ENCODE measurements around the gene KCTD3.

The KCTD3 gene

DNA sequence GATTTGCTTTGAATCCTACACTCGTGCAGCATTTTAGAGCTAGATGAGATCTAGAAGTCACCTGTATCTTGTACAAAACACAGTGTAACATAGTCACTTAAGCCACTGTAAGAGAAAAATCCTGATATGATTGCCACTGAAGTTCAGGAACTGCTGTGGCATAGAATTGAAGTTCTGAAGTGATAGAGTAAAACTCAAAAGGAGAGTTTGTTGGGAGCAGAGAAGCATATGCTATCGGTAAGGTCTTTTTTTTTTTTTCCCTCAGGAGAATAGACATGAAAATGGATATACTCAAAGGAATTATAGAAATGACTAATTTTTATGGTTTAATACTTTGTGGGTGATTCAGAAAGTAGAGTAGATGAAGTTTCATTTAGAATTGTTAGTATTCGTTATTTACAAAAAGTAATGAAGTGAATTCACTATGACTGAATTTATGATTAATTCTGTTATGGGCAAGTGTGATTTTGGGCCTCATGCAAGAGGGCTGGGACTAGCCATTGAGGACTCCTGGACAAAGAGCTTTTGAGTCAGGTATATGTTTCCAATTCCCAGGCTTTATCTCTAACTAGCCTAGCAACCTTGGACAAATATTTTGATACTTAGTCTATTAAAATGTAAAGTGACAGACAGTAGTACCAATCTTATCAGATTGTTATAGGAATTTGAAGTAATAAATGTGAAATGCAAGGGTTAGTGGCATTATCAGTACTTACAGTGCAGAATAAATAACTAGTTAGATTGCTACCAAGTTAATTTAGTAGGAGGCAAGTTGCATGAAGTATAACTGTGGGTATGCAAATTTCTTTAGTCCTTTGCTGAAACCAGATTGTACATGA, 3.1 kb downstream of the KCTD3 start:
- Histone ChIP-seq H3K4me3 (peak overlapping the region; percentile 66), H3K9me3 (no peaks in the 10 kb centered on the region), H3K4me1 (peaks cover 25% of the 10 kb centered on the region), H3K27me3 (ENCODE audit: low read depth) (no peaks in the 10 kb centered on the region), H3K36me3 (replicated peaks) (no peaks in the 10 kb centered on the region)
- peak in 1 of 2 experiments; percentile 60 for DNase-seq (ENCODE audit: low spot score in 2 of 2)
- in situ Hi-C loops (cut with MboI; ENCODE audit: low sequenced_read_pairs), result no loop called here

DNA sequence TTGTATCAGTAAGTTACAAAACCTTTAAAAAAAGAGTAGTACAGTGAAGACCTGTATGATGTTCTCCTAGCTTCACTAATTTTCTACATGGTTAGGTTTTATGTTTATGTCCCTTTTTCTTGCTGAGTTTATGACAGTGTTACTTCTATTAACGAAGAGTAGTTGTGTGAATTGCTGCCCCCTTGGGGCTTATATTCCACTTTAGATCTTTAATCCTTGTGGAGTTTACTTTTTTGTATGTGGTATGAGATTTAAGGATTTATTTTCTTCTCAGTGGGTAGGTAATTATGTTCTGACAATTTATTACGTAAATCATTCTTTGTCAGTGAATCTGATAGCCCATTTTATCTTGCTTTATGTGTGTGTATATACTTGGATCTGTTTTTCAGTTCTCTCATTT, 14.8 kb downstream of the KCTD3 start:
- no peaks in the 10 kb centered on the region for H3K27me3 ChIP-seq (ENCODE audit: low read depth)
- peaks cover 44% of the 10 kb centered on the region for H3K36me3 ChIP-seq (replicated peaks)
- in situ Hi-C loops (cut with MboI; ENCODE audit: low sequenced_read_pairs), result no loop called here
- H3K4me1 ChIP-seq, result peaks cover 7% of the 10 kb centered on the region
- H3K9me3 ChIP-seq, result no peaks in the 10 kb centered on the region
- peak; percentile 29 to 42 for DNase-seq (ENCODE audit: low spot score in 2 of 2)
- no peak overlapping the region for H3K4me3 ChIP-seq

DNA sequence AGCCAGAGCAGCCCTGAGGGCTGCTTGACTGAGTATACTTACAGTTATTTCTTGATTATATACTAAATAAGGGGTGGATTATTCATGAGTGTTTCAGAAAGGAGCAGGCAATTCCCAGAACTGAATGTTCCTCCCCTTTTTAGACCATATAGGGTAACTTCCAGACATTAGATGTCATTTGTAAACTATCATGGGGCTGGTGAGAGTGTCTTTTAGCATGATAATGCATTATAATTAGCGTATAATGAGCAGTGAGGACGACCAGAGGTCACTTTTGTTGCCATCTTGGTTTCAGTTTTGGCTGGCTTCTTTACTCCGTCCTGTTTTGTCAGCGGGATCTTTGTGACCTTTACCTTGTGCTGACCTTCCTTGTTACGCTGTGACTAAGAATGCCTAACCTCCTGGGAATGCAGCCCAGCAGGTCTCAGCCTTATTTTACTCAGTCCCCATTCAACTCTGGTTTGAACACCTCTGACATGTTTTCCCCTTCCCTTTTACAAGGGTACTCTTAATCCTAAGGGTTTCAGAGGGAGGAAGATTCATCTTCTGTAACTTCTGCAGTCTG, 16.2 kb downstream of the KCTD3 start:
- in situ Hi-C loops (cut with MboI; ENCODE audit: low sequenced_read_pairs), result no loop called here
- H3K36me3 ChIP-seq (replicated peaks), result peaks cover 33% of the 10 kb centered on the region
- no peak for DNase-seq (ENCODE audit: low spot score in 2 of 2)

DNA sequence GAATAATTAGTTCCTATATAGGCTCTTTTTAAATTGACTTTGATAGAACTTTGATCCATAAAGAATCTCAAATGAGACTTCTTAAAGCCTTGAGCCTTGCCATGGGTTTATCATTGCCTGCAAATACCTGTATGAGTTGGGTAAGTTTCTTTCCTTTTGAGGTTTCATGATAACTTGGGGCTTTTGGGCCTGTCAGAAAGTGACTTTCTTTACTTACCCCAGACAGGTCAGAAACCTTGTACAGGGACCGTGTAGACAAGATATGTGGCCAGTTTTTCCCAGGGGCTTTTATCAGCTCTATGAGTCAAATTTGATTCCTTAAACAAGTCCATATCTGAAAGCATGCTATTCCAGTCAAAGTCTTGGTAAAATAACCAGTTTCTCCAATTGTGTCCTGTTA, 17.3 kb downstream of the KCTD3 start:
- H3K36me3 ChIP-seq (replicated peaks), result peaks cover 33% of the 10 kb centered on the region

More for the DNA sequence above, 16.2 kb downstream of the KCTD3 start:
- H3K4me1 ChIP-seq, result peaks cover 7% of the 10 kb centered on the region
- H3K4me3 ChIP-seq, result no peak overlapping the region
- no peaks in the 10 kb centered on the region for H3K27me3 ChIP-seq (ENCODE audit: low read depth)
- H3K9me3 ChIP-seq, result no peaks in the 10 kb centered on the region

DNA sequence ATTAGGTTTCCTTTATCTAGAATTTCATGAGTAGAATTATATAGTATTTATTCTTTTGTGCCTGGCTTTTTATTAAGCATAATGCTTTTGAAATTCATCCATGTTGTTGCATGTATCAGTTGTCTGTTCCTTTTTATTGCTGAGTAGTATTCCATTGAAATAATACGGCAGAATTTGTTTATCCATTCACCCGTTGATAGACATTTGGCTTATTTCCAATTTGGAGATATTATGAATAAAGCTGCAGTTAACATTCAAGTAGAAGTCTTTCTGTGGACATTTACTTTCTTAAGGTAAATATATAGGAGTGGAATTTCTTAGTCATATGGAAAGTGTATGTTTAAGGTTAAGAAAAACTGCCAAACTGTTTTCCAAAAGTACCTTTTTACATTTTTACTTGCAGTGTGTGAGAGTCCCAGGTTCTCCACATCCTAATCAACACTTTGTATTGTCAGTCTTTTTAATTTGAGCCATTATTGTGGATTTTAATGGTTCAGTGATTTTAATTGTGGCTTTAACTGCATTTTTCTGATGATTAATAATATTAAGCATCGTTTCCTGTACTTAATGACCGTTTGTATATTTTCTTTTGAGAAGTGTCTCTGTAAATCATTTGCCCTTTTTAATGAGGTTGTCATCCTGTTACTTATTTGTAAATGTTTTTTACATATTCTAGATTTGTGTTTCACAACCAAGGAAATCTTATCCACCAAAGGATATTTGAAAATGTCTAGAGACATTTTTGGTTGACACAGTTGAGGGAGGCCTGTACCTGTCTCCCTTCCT, 22.7 kb downstream of the KCTD3 start:
- peaks cover 38% of the 10 kb centered on the region for H3K36me3 ChIP-seq (replicated peaks)
- DNase-seq (ENCODE audit: low spot score in 2 of 2), result no peak

More for the DNA sequence above, 17.3 kb downstream of the KCTD3 start:
- DNase-seq (ENCODE audit: low spot score in 2 of 2), result no peak
- H3K9me3 ChIP-seq, result no peaks in the 10 kb centered on the region
- in situ Hi-C loops (cut with MboI; ENCODE audit: low sequenced_read_pairs), result no loop called here
- no peak overlapping the region for H3K4me3 ChIP-seq
- no peaks in the 10 kb centered on the region for H3K27me3 ChIP-seq (ENCODE audit: low read depth)
- H3K4me1 ChIP-seq, result peaks cover 7% of the 10 kb centered on the region

DNA sequence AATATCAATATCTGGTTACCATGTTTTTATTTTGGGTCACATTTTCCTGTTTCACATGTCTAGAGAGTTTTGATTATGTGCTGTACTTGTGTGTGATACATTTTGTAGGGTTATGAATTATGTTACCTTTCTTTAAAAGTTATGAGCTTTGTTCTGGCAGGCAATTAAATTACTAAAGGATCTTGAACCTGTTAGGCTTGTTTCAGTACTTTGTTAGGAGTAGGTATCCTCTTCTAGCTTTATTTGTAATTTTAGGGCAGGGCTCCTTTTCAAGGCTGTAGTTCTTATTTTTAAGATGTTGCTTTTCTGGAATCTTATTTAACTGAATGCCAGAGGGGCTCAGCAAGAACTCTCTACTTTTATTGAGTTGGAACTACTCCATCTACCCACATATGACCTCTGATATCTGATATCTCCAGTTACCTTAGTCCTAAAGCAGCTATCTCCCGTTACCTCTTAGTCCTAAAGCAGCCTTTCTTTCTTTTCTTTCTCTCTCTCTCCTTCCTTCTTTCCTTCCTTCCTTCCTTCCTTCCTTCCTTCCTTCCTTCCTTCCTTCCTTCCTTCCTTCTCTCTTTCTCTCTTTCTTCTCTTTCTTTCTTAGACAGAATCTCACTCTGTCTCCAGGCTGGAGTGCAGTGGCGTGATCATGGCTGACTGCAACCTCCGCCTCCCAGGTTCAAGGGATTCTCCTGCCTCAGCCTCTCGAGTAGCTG, 23.8 kb downstream of the KCTD3 start:
- H3K4me1 ChIP-seq, result no peaks in the 10 kb centered on the region

More for the DNA sequence above, 22.7 kb downstream of the KCTD3 start:
- Histone ChIP-seq H3K4me1 (no peaks in the 10 kb centered on the region), H3K27me3 (ENCODE audit: low read depth) (no peaks in the 10 kb centered on the region), H3K4me3 (no peak overlapping the region), H3K9me3 (no peaks in the 10 kb centered on the region)
- in situ Hi-C loops (cut with MboI; ENCODE audit: low sequenced_read_pairs), result no loop called here

DNA sequence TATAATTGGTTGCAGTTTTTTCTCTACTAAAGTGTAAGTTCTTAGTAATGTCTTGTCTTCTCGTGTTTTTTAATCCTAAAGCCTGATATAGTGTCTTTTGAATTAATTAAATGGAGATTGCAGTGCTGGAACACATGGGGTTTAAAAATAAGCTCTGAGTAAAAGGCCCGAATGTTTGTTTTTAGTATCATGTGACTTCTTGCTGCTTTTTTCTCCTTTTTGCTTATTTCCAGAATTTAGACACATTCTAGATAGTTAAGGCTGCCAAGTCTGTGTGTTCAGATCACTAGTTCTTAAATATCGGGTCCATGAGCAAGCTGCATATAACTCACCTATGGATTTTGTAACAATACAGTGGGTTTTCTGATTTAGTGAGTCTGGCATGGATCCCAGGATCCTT, 27.5 kb downstream of the KCTD3 start:
- in situ Hi-C loops (cut with MboI; ENCODE audit: low sequenced_read_pairs), result no loop called here

More for the DNA sequence above, 23.8 kb downstream of the KCTD3 start:
- in situ Hi-C loops (cut with MboI; ENCODE audit: low sequenced_read_pairs), result no loop called here
- H3K9me3 ChIP-seq, result no peaks in the 10 kb centered on the region
- H3K4me3 ChIP-seq, result no peak overlapping the region
- DNase-seq (ENCODE audit: low spot score in 2 of 2), result no peak
- peaks cover 44% of the 10 kb centered on the region for H3K36me3 ChIP-seq (replicated peaks)
- H3K27me3 ChIP-seq (ENCODE audit: low read depth), result no peaks in the 10 kb centered on the region

DNA sequence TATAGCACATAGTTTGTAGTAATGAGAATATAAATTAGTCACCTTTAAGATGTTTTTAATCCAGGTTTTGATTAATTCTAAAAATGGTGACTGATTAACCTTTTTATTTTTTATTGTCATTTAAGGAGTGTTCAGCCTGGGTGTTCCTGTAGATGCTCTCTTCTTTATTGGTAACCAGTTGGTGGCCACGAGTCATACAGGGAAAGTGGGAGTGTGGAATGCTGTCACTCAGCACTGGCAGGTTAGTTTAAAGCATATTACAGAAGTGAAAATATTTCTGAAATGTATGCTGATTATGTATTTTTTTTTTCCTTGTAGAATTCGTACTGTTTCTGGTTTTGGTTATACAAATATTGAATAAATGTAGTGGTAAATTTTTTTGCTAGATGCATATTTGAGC, 28.1 kb downstream of the KCTD3 start:
- Histone ChIP-seq H3K36me3 (replicated peaks) (peaks cover 35% of the 10 kb centered on the region), H3K4me1 (0 out of 2 replicates have a peak, but pooled peaks cover 2% of the 10 kb centered on the region), H3K4me3 (no peak overlapping the region), H3K9me3 (no peaks in the 10 kb centered on the region), H3K27me3 (ENCODE audit: low read depth) (no peaks in the 10 kb centered on the region)
- in situ Hi-C loops (cut with MboI; ENCODE audit: low sequenced_read_pairs), result no loop called here
- no peak for DNase-seq (ENCODE audit: low spot score in 2 of 2)

More for the DNA sequence above, 27.5 kb downstream of the KCTD3 start:
- Histone ChIP-seq H3K4me3 (no peak overlapping the region), H3K4me1 (0 out of 2 replicates have a peak, but pooled peaks cover 2% of the 10 kb centered on the region), H3K36me3 (replicated peaks) (peaks cover 41% of the 10 kb centered on the region), H3K9me3 (no peaks in the 10 kb centered on the region), H3K27me3 (ENCODE audit: low read depth) (no peaks in the 10 kb centered on the region)
- DNase-seq (ENCODE audit: low spot score in 2 of 2), result no peak

DNA sequence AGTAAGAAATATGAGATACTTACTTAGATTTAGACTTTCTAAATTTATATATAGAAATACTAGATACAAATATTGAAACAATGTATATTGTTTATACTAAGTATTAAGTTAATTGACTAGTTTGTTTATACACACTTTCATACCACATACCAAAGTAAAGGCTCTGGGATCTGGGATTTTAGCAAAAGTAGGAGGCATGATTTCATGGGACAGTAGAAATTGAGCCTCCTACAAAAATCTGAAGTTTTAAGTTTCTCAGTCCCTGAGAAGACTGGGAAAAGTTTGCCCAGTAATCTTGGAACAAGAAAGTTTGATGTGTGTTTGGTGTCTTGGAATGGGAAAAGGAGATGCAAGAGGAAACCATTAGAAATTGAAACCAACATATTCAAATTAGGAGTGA, 30.9 kb downstream of the KCTD3 start:
- in situ Hi-C loops (cut with MboI; ENCODE audit: low sequenced_read_pairs), result no loop called here
- peaks cover 29% of the 10 kb centered on the region for H3K36me3 ChIP-seq (replicated peaks)

DNA sequence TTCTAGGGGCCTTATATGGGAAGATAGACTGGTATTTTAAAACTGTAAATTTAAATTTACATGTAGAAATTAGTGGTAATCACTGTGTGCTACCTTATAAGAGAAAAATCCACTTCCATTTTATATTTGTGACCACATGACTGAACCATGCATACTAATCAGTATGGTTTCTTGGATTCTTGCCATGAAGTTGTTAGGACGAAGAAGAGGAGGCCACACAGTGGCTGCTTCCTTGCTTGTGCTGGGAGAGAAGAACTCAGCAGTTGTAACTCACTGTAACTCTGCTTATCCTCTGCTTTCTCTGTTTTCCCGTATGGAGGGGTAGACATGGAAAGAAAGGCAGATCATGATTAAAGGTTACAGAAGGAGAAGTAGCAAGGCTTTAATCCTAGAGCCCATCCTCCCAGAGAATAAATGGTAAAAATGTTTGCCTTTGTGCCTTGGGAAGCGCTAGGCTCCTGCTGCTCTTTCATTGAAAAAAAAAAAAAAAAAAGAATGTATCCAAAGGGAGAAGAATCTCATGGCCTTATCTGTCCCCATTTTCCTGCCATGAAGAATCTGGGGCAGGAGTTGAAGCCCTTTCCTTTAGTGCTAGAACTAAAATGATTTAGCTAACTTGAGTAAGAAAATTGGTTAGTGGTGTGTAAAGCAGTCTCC, 32.4 kb downstream of the KCTD3 start:
- Histone ChIP-seq H3K4me1 (peaks cover 2% of the 10 kb centered on the region; the same call in 1 of the 2 replicates), H3K4me3 (no peak overlapping the region), H3K27me3 (ENCODE audit: low read depth) (no peaks in the 10 kb centered on the region), H3K36me3 (replicated peaks) (peaks cover 30% of the 10 kb centered on the region), H3K9me3 (no peaks in the 10 kb centered on the region)
- in situ Hi-C loops (cut with MboI; ENCODE audit: low sequenced_read_pairs), result no loop called here
- no peak for DNase-seq (ENCODE audit: low spot score in 2 of 2)

More for the DNA sequence above, 30.9 kb downstream of the KCTD3 start:
- no peak for DNase-seq (ENCODE audit: low spot score in 2 of 2)
- 0 out of 2 replicates have a peak, but pooled peaks cover 2% of the 10 kb centered on the region for H3K4me1 ChIP-seq
- H3K27me3 ChIP-seq (ENCODE audit: low read depth), result no peaks in the 10 kb centered on the region
- no peaks in the 10 kb centered on the region for H3K9me3 ChIP-seq
- no peak overlapping the region for H3K4me3 ChIP-seq

DNA sequence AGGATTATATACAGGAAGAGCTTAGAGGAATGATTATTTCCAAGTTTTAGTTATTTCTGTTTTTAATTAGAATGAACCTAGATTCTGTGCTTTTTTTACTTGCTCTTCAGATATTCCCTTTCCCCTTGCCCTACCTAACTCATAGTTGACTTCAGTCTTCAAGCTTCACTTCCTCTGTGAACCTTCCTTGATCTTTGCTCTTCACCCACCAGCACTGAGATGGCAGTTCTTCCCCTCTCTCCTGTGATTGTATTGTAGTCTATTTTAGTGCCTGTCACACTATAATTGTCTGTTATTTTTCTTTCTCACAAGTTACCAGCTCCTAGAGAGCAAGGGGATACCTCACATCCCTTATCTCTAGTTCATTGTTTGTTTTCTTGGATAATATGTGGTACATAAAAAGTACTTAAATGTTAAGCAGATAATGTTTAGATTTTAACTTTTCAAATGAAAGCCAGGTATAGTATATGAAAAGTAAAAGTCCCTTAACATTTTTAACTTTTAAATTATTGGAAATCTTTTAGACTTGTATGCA, 33.2 kb downstream of the KCTD3 start:
- H3K9me3 ChIP-seq, result no peaks in the 10 kb centered on the region
- DNase-seq (ENCODE audit: low spot score in 2 of 2), result no peak
- no peaks in the 10 kb centered on the region for H3K27me3 ChIP-seq (ENCODE audit: low read depth)
- H3K4me3 ChIP-seq, result no peak overlapping the region
- in situ Hi-C loops (cut with MboI; ENCODE audit: low sequenced_read_pairs), result no loop called here
- H3K4me1 ChIP-seq, result peaks cover 5% of the 10 kb centered on the region; the same call in 1 of the 2 replicates
- peaks cover 26% of the 10 kb centered on the region for H3K36me3 ChIP-seq (replicated peaks)

DNA sequence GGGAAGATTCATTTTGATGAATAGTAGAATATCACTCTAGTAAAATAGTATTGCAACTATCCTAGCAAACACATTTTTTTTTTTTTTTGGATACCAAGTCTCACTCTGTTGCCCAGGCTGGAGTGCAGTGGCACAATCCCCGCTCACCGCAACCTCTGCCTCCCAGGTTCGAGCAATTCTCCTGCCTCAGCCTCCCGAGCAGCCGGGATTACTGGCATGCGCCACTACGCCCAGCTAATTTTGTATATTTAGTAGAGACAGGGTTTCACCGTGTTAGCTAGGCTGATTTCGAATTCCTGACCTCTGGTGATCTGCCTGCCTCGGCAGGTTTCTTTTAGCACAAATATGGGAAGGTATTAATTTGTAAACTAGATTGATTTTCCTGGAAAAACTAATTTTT, 33.8 kb downstream of the KCTD3 start:
- no peak for DNase-seq (ENCODE audit: low spot score in 2 of 2)
- no peak overlapping the region for H3K4me3 ChIP-seq
- no peaks in the 10 kb centered on the region for H3K27me3 ChIP-seq (ENCODE audit: low read depth)
- H3K4me1 ChIP-seq, result peaks cover 7% of the 10 kb centered on the region; the same call in 1 of the 2 replicates
- H3K36me3 ChIP-seq (replicated peaks), result peaks cover 29% of the 10 kb centered on the region
- no peaks in the 10 kb centered on the region for H3K9me3 ChIP-seq
- in situ Hi-C loops (cut with MboI; ENCODE audit: low sequenced_read_pairs), result no loop called here

Measured in HAP-1 (cell line).